ENCODE data around the gene FAM24B. TPM values are rescaled to one million over a fixed set of nuclear protein-coding genes. Genes with fewer than 3 reads are reported as not detected.

Gene FAM24B
- total RNA-seq, 4 donors from 2014 or later, result 2.3 to 4.2 TPM; not detected in 2

- WGBS, 2 donors, result 79 to 89% methylated on average over 5 of the region's 5 CpGs
- no peaks in the 10 kb centered on the region for H3K36me3 ChIP-seq
These were observed 15.0 kb upstream of the FAM24B start for GRCh38 chr10:122894261-122894944.

GRCh38 chr10:122884166-122884565 is 4.8 kb upstream of the FAM24B start:
- no peaks in the 10 kb centered on the region for H3K27me3 ChIP-seq
- DNase-seq, result no peak
- no peak overlapping the region for H3K4me3 ChIP-seq
- no peaks in the 10 kb centered on the region for H3K9me3 ChIP-seq
- H3K27ac ChIP-seq, result no peak overlapping the region
- intact Hi-C loops (cut with DNase I), result no loop called here
- peaks cover 6 to 12% (median 7%) of the 10 kb centered on the region in 3 donors for H3K4me1 ChIP-seq
- WGBS, 2 donors, result 93 to 94% methylated on average over 1 of the region's 1 CpG
- TF ChIP-seq CTCF (IDR thresholded peaks at IDR 0.05) (no peak), POLR2A (IDR thresholded peaks at IDR 0.05) (no peak)
- no peaks in the 10 kb centered on the region for H3K36me3 ChIP-seq

More at GRCh38 chr10:122894261-122894944, 15.0 kb upstream of the FAM24B start:
- Histone ChIP-seq H3K4me1 (no peaks in the 10 kb centered on the region), H3K4me3 (no peak overlapping the region), H3K9me3 (no peaks in the 10 kb centered on the region), H3K27ac (no peak overlapping the region), H3K27me3 (peaks cover 0 to 3% (median 0%) of the 10 kb centered on the region in 4 donors)
- no peak for DNase-seq
- intact Hi-C loops (cut with DNase I), result no loop called here
- TF ChIP-seq POLR2A (IDR thresholded peaks at IDR 0.05), result no peak
- TF ChIP-seq CTCF (IDR thresholded peaks at IDR 0.05), result no peak

- Histone ChIP-seq H3K36me3 (no peaks in the 10 kb centered on the region), H3K27ac (no peak overlapping the region), H3K4me3 (no peak overlapping the region), H3K9me3 (no peaks in the 10 kb centered on the region), H3K4me1 (peaks cover 6 to 24% (median 7%) of the 10 kb centered on the region in 3 donors), H3K27me3 (no peaks in the 10 kb centered on the region)
- intact Hi-C loops (cut with DNase I), result no loop called here
- no peak for TF ChIP-seq CTCF (IDR thresholded peaks at IDR 0.05)
- TF ChIP-seq POLR2A (IDR thresholded peaks at IDR 0.05), result no peak
- no peak for DNase-seq
These were observed 3.4 kb upstream of the FAM24B start for GRCh38 chr10:122882766-122883165.

GRCh38 chr10:122878799-122879338 is 512 bp downstream of the FAM24B start:
- 42 to 61% methylated on average over 3 to 14 of the region's 14 CpGs for WGBS, 2 donors
- peak overlapping the region; percentile 20 to 79 (median 68) for H3K27ac ChIP-seq
- no peaks in the 10 kb centered on the region for H3K9me3 ChIP-seq
- no peaks in the 10 kb centered on the region for H3K27me3 ChIP-seq
- H3K36me3 ChIP-seq, result no peaks in the 10 kb centered on the region
- H3K4me1 ChIP-seq, result peaks cover 6 to 31% (median 7%) of the 10 kb centered on the region in 3 donors
- no peak for DNase-seq
- intact Hi-C loops (cut with DNase I), result no loop called here
- no peak for TF ChIP-seq CTCF (IDR thresholded peaks at IDR 0.05)
- TF ChIP-seq POLR2A (IDR thresholded peaks at IDR 0.05), result no peak
- H3K4me3 ChIP-seq, result peak overlapping the region; percentile 47 to 74 (median 68)

- DNase-seq, result no peak
- WGBS, 2 donors, result 62 to 82% methylated on average over 1 of the region's 1 CpG
- H3K4me1 ChIP-seq, result peaks cover 6 to 31% (median 7%) of the 10 kb centered on the region in 3 donors
These were observed 2.1 kb downstream of the FAM24B start for GRCh38 chr10:122877264-122877663.

More at GRCh38 chr10:122877264-122877663, 2.1 kb downstream of the FAM24B start:
- TF ChIP-seq POLR2A (IDR thresholded peaks at IDR 0.05), result no peak
- no peak for TF ChIP-seq CTCF (IDR thresholded peaks at IDR 0.05)
- Histone ChIP-seq H3K4me3 (no peak overlapping the region), H3K36me3 (no peaks in the 10 kb centered on the region), H3K27ac (no peak overlapping the region), H3K9me3 (no peaks in the 10 kb centered on the region), H3K27me3 (no peaks in the 10 kb centered on the region)
- intact Hi-C loops (cut with DNase I), result no loop called here

All from esophagus squamous epithelium (tissue), 5 donors.